SK-N-SH (cell line): ENCODE results near the gene SEPTIN2. TPM values are rescaled to one million over a fixed set of nuclear protein-coding genes. Genes with fewer than 3 reads are reported as not detected.
"Not testable (repeated sequence)": the region's sequence is repeated elsewhere in the genome, so short reads cannot be mapped to it uniquely, and the experiment has no call there.

Source experiments
- CTCF ChIA-PET: fragments of 300-600, 350-600 bp; formaldehyde crosslinking; extraction: SDS; loops from one replicate; lab custom pipeline; 2021; lab: Yijun Ruan, JAX
- POLR2A ChIA-PET: fragments of 350-600 bp; sonication (Branson Sonifier 250); formaldehyde crosslinking; extraction: SDS; loops from one replicate; lab custom pipeline; 2020; ENCODE audit warnings: antibody characterized with exemption, inconsistent platforms; lab: Yijun Ruan, JAX
- DNase-seq: peaks from one replicate; pipeline ENCODE4 v3.0.0; 2012
- H2AFZ ChIP-seq: fragments of 200-600 bp; sonication (generic); 2 replicates; pipeline ENCODE4 v1.8.1; 2016; ENCODE audit warnings: antibody characterized with exemption, mild to moderate bottlenecking, low read depth
- H3F3A ChIP-seq: fragments of 200-600 bp; sonication (generic); replicated peaks from 2 replicates; pipeline ENCODE3; 2016; ENCODE audit warnings: antibody characterized with exemption, mild to moderate bottlenecking; ENCODE audit not compliant: insufficient read depth
- H3K27ac ChIP-seq, 2 experiments: fragments of 200-500 bp in 1 of 2; fragments of 200-600 bp in 1 of 2; sonication (Bioruptor generic) in 1 of 2; sonication (generic), shearing (Covaris generic) in 1 of 2; 2 replicates each; pipeline versions ENCODE4 v1.5.1 to v1.6.1; 2014 to 2016; ENCODE audit warnings: low read depth in 2 of 2, inconsistent platforms in 1 of 2, low read length in 1 of 2, mild to moderate bottlenecking in 1 of 2, mixed read lengths in 1 of 2
- H3K27me3 ChIP-seq: fragments of 200-600 bp; sonication (generic), shearing (Covaris generic); 2 replicates; pipeline ENCODE4 v1.6.1; 2016; ENCODE audit warnings: mixed run types; ENCODE audit not compliant: insufficient read depth
- H3K36me3 ChIP-seq, 2 experiments: fragments of 200-500 bp in 1 of 2; fragments of 200-600 bp in 1 of 2; sonication (Bioruptor generic) in 1 of 2; sonication (generic) in 1 of 2; replicated peaks in 1 of 2; 2 replicates each; pipeline versions ENCODE3 to v1.5.1; 2014 to 2016; ENCODE audit warnings: low read length in 1 of 2, mild to moderate bottlenecking in 1 of 2; ENCODE audit not compliant: insufficient read depth in 2 of 2, control insufficient read depth in 1 of 2
- H3K4me1 ChIP-seq, 2 experiments: fragments of 200-500 bp in 1 of 2; fragments of 200-600 bp in 1 of 2; sonication (Bioruptor generic) in 1 of 2; sonication (generic), shearing (Covaris generic) in 1 of 2; 2 replicates each; pipeline versions ENCODE4 v1.5.1 to v1.6.1; 2014 to 2016; ENCODE audit warnings: low read depth in 1 of 2, low read length in 1 of 2, mixed run types in 1 of 2; ENCODE audit not compliant: insufficient read depth in 2 of 2, control insufficient read depth in 1 of 2
- H3K4me2 ChIP-seq: fragments of 200-600 bp; sonication (generic), shearing (Covaris generic); 2 replicates; pipeline ENCODE4 v1.6.1; 2017; ENCODE audit warnings: mixed run types
- H3K4me3 ChIP-seq, 2 experiments: fragments of 200-500 bp in 1 of 2; fragments of 200-600 bp in 1 of 2; sonication (Bioruptor generic) in 1 of 2; sonication (generic), shearing (Covaris generic) in 1 of 2; 2 replicates each; pipeline versions ENCODE4 v1.5.1 to v1.8.1; 2014 to 2016; ENCODE audit warnings: low read depth in 2 of 2, inconsistent platforms in 1 of 2, low read length in 1 of 2, mild to moderate bottlenecking in 1 of 2, mixed read lengths in 1 of 2, moderate library complexity in 1 of 2
- H3K79me2 ChIP-seq: fragments of 200-600 bp; sonication (generic); 2 replicates; pipeline ENCODE4 v1.8.1; 2017; ENCODE audit warnings: mild to moderate bottlenecking; ENCODE audit not compliant: insufficient read depth
- H3K9ac ChIP-seq: fragments of 200-600 bp; sonication (generic); 2 replicates; pipeline ENCODE4 v1.6.1; 2017; ENCODE audit warnings: mixed run types
- H3K9me2 ChIP-seq: fragments of 200-600 bp; sonication (generic); 2 replicates; pipeline ENCODE4 v1.6.1; 2017; ENCODE audit warnings: mixed run types
- H3K9me3 ChIP-seq: fragments of 200-600 bp; sonication (generic); 2 replicates; pipeline ENCODE4 v1.6.1; 2017; ENCODE audit warnings: mixed run types, mild to moderate bottlenecking, moderate library complexity
- H4K20me1 ChIP-seq: fragments of 200-600 bp; sonication (generic); 2 replicates; pipeline ENCODE4 v1.6.1; 2017; ENCODE audit warnings: mild to moderate bottlenecking, mixed run types; ENCODE audit not compliant: insufficient read depth
- CHD2 ChIP-seq: fragments of 150-350 bp; IDR thresholded peaks from 2 replicates; pipeline ENCODE4 v1.6.1; 2018; ENCODE audit warnings: low read length; ENCODE audit not compliant: partially characterized antibody
- ELF1 ChIP-seq: IDR thresholded peaks from 2 replicates; pipeline ENCODE4 v1.4.0; 2012
- EP300 ChIP-seq, 2 experiments: IDR thresholded peaks; 2 replicates each; pipeline versions ENCODE4 v1.4.0 to v1.6.1; 2012; ENCODE audit warnings: borderline replicate concordance in 1 of 2, low read depth in 1 of 2, low read length in 1 of 2
- FOXJ3 ChIP-seq: sonication (generic); formaldehyde crosslinking; IDR thresholded peaks from 2 replicates; pipeline ENCODE4 v1.5.1; 2020; ENCODE audit warnings: mild to moderate bottlenecking, missing genetic modification reagents
- GATA2 ChIP-seq: sonication (generic); formaldehyde crosslinking; IDR thresholded peaks from 2 replicates; pipeline ENCODE4 v1.5.0; 2020; ENCODE audit warnings: mild to moderate bottlenecking, missing genetic modification reagents
- MXI1 ChIP-seq: IDR thresholded peaks from 2 replicates; pipeline ENCODE4 v1.6.1; 2012; ENCODE audit warnings: mild to moderate bottlenecking, low read depth, low read length, improper control_type of control experiment
- NFIC ChIP-seq: IDR thresholded peaks from 2 replicates; pipeline ENCODE4 v1.4.0; 2012; ENCODE audit warnings: borderline replicate concordance
- POLR2AphosphoS5 ChIP-seq: IDR thresholded peaks from 2 replicates; pipeline ENCODE4 v1.6.1; 2012; ENCODE audit warnings: low read depth, low read length
- RAD21 ChIP-seq: IDR thresholded peaks from 2 replicates; pipeline ENCODE4 v1.6.1; 2012; ENCODE audit warnings: mild to moderate bottlenecking, low read length
- RCOR1 ChIP-seq: fragments of 150-350 bp; IDR thresholded peaks from 2 replicates; pipeline ENCODE4 v1.6.1; 2017; ENCODE audit warnings: antibody characterized with exemption, low read length
- RFX5 ChIP-seq: IDR thresholded peaks from 2 replicates; pipeline ENCODE4 v1.6.1; 2012; ENCODE audit warnings: mild to moderate bottlenecking, improper control_type of control experiment, low read length
- TCF12 ChIP-seq: IDR thresholded peaks from 2 replicates; pipeline ENCODE4 v1.4.0; 2012
- WGBS: methylation state at CpG from one replicate; pipeline ENCODE4 v1.1.6; 2017; ENCODE audit warnings: low lambda C conversion rate; 5-methylcytosine and 5-hydroxymethylcytosine counted together
- polyA plus RNA-seq, 3 experiments: library from polyadenylated mRNA; depleted of rRNA; stranded (reverse); fragments of >200 nt; gene quantifications; 2 replicates each; pipeline ENCODE4 v1.2.3, GENCODE V29; 2012
- TF ChIP-seq, protein P1 (sequence below): IDR thresholded peaks from 2 replicates; pipeline ENCODE4 v1.4.0; 2012; ENCODE audit warnings: low read depth, borderline replicate concordance
- TF ChIP-seq, protein P2 (sequence below): fragments of 150-350 bp; IDR thresholded peaks from 2 replicates; pipeline ENCODE4 v1.6.1; 2017; ENCODE audit warnings: antibody characterized with exemption, low read length, low read depth, borderline replicate concordance

Gene SEPTIN2
- polyA plus RNA-seq, 1 of the 3 experiments (the other 2 are of a cell fraction) = 226 TPM

DNA sequence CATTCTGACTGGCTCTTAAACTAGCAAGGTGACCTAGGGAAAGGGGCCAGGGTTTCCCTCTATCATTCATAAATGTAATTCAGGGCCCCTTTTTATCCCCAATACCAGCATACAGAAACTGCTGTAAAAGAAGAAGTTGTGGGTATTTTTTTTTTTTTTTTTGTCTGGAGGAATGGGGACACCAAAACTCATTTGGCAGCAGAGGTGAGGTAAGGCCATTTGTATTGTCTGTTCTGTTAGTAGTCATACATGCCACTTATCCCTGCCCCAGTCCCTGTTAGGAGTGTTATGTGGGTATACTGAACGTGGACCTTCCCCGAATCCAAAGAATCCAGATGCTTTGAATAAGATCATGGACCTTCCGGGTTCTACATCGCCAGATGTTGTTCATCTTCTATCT, 1.7 kb downstream of the SEPTIN2 start:
- H3K79me2 ChIP-seq = peaks cover 92% of the 10 kb centered on the region
- H4K20me1 ChIP-seq = peaks cover 59% of the 10 kb centered on the region
- H3K36me3 ChIP-seq = peaks cover 15 to 51% of the 10 kb centered on the region in 2 experiments
- H3K9me3 ChIP-seq = no peaks in the 10 kb centered on the region
- H3K4me2 ChIP-seq = peak overlapping the region; percentile 89
- no peak for DNase-seq
- H3K9ac ChIP-seq = peak overlapping the region; percentile 95
- WGBS = 72% methylated on average over 4 of the region's 4 CpGs
- peaks cover 12% of the 10 kb centered on the region for H3F3A ChIP-seq
- H3K4me1 ChIP-seq = peaks cover 25 to 30% of the 10 kb centered on the region in 2 experiments; a peak in 3 of 4 replicates
- H3K9me2 ChIP-seq = no peaks in the 10 kb centered on the region
- no peak for TF ChIP-seq RFX5
- no peak for TF ChIP-seq GATA2 (CRISPR knock-in tag)
- no peak for TF ChIP-seq RAD21
- TF ChIP-seq, protein P1, sequence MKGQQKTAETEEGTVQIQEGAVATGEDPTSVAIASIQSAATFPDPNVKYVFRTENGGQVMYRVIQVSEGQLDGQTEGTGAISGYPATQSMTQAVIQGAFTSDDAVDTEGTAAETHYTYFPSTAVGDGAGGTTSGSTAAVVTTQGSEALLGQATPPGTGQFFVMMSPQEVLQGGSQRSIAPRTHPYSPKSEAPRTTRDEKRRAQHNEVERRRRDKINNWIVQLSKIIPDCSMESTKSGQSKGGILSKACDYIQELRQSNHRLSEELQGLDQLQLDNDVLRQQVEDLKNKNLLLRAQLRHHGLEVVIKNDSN = no peak
- TF ChIP-seq POLR2AphosphoS5 = no peak
- TF ChIP-seq MXI1 = no peak
- TF ChIP-seq FOXJ3 (CRISPR knock-in tag) = no peak
- TF ChIP-seq TCF12 = no peak
- TF ChIP-seq NFIC = no peak
- no peak for TF ChIP-seq RCOR1
- no peak for TF ChIP-seq CHD2
- no peak for TF ChIP-seq ELF1
- TF ChIP-seq EP300 (IDR thresholded peaks at IDR 0.05; ENCODE audit: borderline replicate concordance in 1 of 2, low read depth in 1 of 2, low read length in 1 of 2) = no peak
- TF ChIP-seq, protein P2, sequence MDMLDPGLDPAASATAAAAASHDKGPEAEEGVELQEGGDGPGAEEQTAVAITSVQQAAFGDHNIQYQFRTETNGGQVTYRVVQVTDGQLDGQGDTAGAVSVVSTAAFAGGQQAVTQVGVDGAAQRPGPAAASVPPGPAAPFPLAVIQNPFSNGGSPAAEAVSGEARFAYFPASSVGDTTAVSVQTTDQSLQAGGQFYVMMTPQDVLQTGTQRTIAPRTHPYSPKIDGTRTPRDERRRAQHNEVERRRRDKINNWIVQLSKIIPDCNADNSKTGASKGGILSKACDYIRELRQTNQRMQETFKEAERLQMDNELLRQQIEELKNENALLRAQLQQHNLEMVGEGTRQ = no peak
- TF ChIP-seq, all 33 proteins: peak for 0
- POLR2A ChIA-PET = no interaction called here
- CTCF ChIA-PET = no interaction called here
- Histone ChIP-seq H3K27me3 (no peaks in the 10 kb centered on the region), H3K27ac (no peak overlapping the region), H2AFZ (no peak overlapping the region), H3K4me3 (peak overlapping the region; percentile 88 to 96)

DNA sequence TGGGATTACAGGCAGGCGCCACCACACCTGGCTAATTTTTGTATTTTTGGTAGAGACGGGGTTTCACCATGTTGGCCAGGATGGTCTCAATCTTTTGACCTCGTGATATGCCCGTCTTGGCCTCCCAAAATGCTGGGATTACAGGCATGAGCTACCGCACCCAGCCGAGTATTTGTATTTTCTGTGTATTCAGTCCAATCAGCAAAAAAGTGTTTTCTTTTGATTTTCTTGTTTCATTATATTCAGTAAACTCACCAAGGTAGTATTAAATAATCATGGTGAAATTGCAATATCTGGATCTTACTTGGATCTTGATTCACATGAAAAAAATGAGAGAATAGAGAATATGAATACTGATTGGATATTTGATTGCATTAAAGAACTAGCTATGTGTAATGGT, 3.1 kb downstream of the SEPTIN2 start:
- Histone ChIP-seq H3K4me3 (peak overlapping the region in 1 of 2 experiments; percentile 88; a peak in 2 of 4 replicates), H3K36me3 (peaks cover 16 to 57% of the 10 kb centered on the region in 2 experiments), H3K4me2 (peak overlapping the region; percentile 89), H3K79me2 (peaks cover 92% of the 10 kb centered on the region), H4K20me1 (peaks cover 74% of the 10 kb centered on the region), H3K4me1 (peaks cover 20 to 30% of the 10 kb centered on the region in 2 experiments; a peak in 3 of 4 replicates)
- H2AFZ ChIP-seq, H3F3A ChIP-seq, H3K27ac ChIP-seq, CTCF ChIA-PET, H3K27me3 ChIP-seq, DNase-seq, H3K9me3 ChIP-seq, H3K9ac ChIP-seq, H3K9me2 ChIP-seq: not testable (repeated sequence)
- POLR2A ChIA-PET = interaction anchor here (0.7 kb wide), 1 partner anchor 52 kb away, joined by 3 read pairs; no protein-coding TSS in a partner anchor
- WGBS = 93% methylated on average over 6 of the region's 6 CpGs
